WTC11 (cell line): ENCODE data around the gene LMO2. TPM values are rescaled to one million over a fixed set of nuclear protein-coding genes. Genes with fewer than 3 reads are reported as not detected.

ENCODE experiments used
- ATAC-seq: fragments of 200-7000 bp; cut with Tn5 transposase; 2 replicates; pipeline ENCODE4 v1.10.0; 2021; ENCODE audit warnings: mild to moderate bottlenecking, moderate library complexity
- CTCF ChIA-PET: fragments of 300-600 bp; sonication (Branson Sonifier 250); formaldehyde crosslinking; loops from one replicate; lab custom pipeline; 2021; ENCODE audit warnings: antibody characterized with exemption; lab: Charles Lee
- POLR2A ChIA-PET: fragments of 350-600 bp; sonication (Branson Sonifier 250); formaldehyde crosslinking; loops from one replicate; lab custom pipeline; 2021; ENCODE audit warnings: antibody characterized with exemption; lab: Charles Lee
- DNase-seq: peaks from one replicate; pipeline ENCODE4 v3.0.0; 2021; ENCODE audit warnings: low spot score
- H3K27ac Mint-ChIP-seq: 2 replicates; pipeline ENCODE4 v1.8.0; 2021; ENCODE audit warnings: mixed read lengths
- H3K27me3 Mint-ChIP-seq: 2 replicates; pipeline ENCODE4 v1.8.0; 2021; ENCODE audit warnings: low read depth, mild to moderate bottlenecking, moderate library complexity, mixed read lengths
- H3K36me3 Mint-ChIP-seq: 2 replicates; pipeline ENCODE4 v1.8.0; 2021; ENCODE audit warnings: mixed read lengths
- H3K4me1 Mint-ChIP-seq: 2 replicates; pipeline ENCODE4 v1.8.0; 2022; ENCODE audit warnings: mixed read lengths
- H3K4me3 Mint-ChIP-seq: 2 replicates; pipeline ENCODE4 v1.8.0; 2021; ENCODE audit warnings: mild to moderate bottlenecking, moderate library complexity, mixed read lengths
- H3K9me3 Mint-ChIP-seq: 2 replicates; pipeline ENCODE4 v1.8.0; 2021; ENCODE audit warnings: mixed read lengths
- ARID4B ChIP-seq: sonication (generic); formaldehyde crosslinking; IDR thresholded peaks from 2 replicates; pipeline ENCODE4 v1.8.0; 2023; ENCODE audit warnings: missing genetic modification reagents, mild to moderate bottlenecking, borderline replicate concordance
- ATF3 ChIP-seq: sonication (generic); formaldehyde crosslinking; conservative IDR thresholded peaks from 2 replicates; pipeline ENCODE4 v1.8.1; 2022; ENCODE audit warnings: mild to moderate bottlenecking, missing genetic modification reagents
- CDX4 ChIP-seq: fragments of 250-450 bp; sonication (Bioruptor Pico); IDR thresholded peaks from 2 replicates; pipeline ENCODE4 v1.9.0; 2021; ENCODE audit warnings: moderate library complexity, mild to moderate bottlenecking, inconsistent platforms, borderline replicate concordance
- CREM ChIP-seq: sonication (generic); formaldehyde crosslinking; IDR thresholded peaks from 2 replicates; pipeline ENCODE4 v1.8.1; 2022; ENCODE audit warnings: mild to moderate bottlenecking, missing genetic modification reagents, moderate library complexity
- CTCF ChIP-seq: fragments of 200-600 bp; IDR thresholded peaks from 2 replicates; pipeline ENCODE4 v1.8.0; 2022; ENCODE audit warnings: antibody characterized with exemption
- EMX1 ChIP-seq: fragments of 250-450 bp; sonication (Bioruptor Pico); IDR thresholded peaks from 2 replicates; pipeline ENCODE4 v1.8.0; 2021; ENCODE audit warnings: mild to moderate bottlenecking
- ERG ChIP-seq: fragments of 250-450 bp; sonication (Bioruptor Pico); IDR thresholded peaks from 2 replicates; pipeline ENCODE4 v1.8.0; 2021; ENCODE audit warnings: mild to moderate bottlenecking
- FOXP1 ChIP-seq: sonication (generic); formaldehyde crosslinking; IDR thresholded peaks from 2 replicates; pipeline ENCODE4 v1.8.0; 2022; ENCODE audit warnings: missing genetic modification reagents, mild to moderate bottlenecking, moderate library complexity, borderline replicate concordance
- FOXP4 ChIP-seq: sonication (generic); formaldehyde crosslinking; IDR thresholded peaks from 2 replicates; pipeline ENCODE4 v1.8.0; 2022; ENCODE audit warnings: mild to moderate bottlenecking, missing genetic modification reagents
- IRF1 ChIP-seq: sonication (generic); formaldehyde crosslinking; IDR thresholded peaks from 2 replicates; pipeline ENCODE4 v1.8.0; 2023; ENCODE audit warnings: missing genetic modification reagents
- JAZF1 ChIP-seq: fragments of 250-450 bp; sonication (Bioruptor Pico); IDR thresholded peaks from 2 replicates; pipeline ENCODE4 v1.9.0; 2021; ENCODE audit warnings: moderate library complexity, mild to moderate bottlenecking, inconsistent platforms
- MAX ChIP-seq: sonication (generic); formaldehyde crosslinking; IDR thresholded peaks from 2 replicates; pipeline ENCODE4 v1.8.0; 2022; ENCODE audit warnings: mild to moderate bottlenecking, missing genetic modification reagents
- NFE2L1 ChIP-seq: sonication (generic); formaldehyde crosslinking; IDR thresholded peaks from 2 replicates; pipeline ENCODE4 v1.8.1; 2023; ENCODE audit warnings: missing genetic modification reagents
- SMAD4 ChIP-seq: sonication (generic); formaldehyde crosslinking; IDR thresholded peaks from 2 replicates; pipeline ENCODE4 v1.8.0; 2022; ENCODE audit warnings: mild to moderate bottlenecking, missing genetic modification reagents
- ZBTB43 ChIP-seq: sonication (generic); formaldehyde crosslinking; IDR thresholded peaks from 2 replicates; pipeline ENCODE4 v1.8.1; 2023; ENCODE audit warnings: mild to moderate bottlenecking, missing genetic modification reagents
- ZMAT4 ChIP-seq: fragments of 250-450 bp; sonication (Bioruptor Pico); IDR thresholded peaks from 2 replicates; pipeline ENCODE4 v1.9.0; 2021; ENCODE audit warnings: mild to moderate bottlenecking
- ZNF423 ChIP-seq: fragments of 250-450 bp; sonication (Bioruptor Pico); IDR thresholded peaks from 2 replicates; pipeline ENCODE4 v2.1.2; 2022; ENCODE audit warnings: mild to moderate bottlenecking, moderate library complexity
- ZNF425 ChIP-seq: fragments of 250-450 bp; sonication (Bioruptor Pico); conservative IDR thresholded peaks from 2 replicates; pipeline ENCODE4 v1.9.0; 2021; ENCODE audit warnings: mild to moderate bottlenecking
- ZSCAN18 ChIP-seq: fragments of 250-450 bp; sonication (Bioruptor Pico); IDR thresholded peaks from 2 replicates; pipeline ENCODE4 v2.1.2; 2022; ENCODE audit warnings: mild to moderate bottlenecking, moderate library complexity
- total RNA-seq: library from RNA; stranded (reverse); gene quantifications from 3 replicates; pipeline ENCODE4 v1.2.3, GENCODE V29; 2021

The LMO2 gene
- total RNA-seq, 1 experiment from 2014 or later: 3.4 TPM

GRCh38 chr11:33884601-33885000 lies 7.3 kb downstream of the LMO2 start (continued):
- TF ChIP-seq CDX4 (CRISPR knock-in tag) (no peak), EMX1 (CRISPR knock-in tag) (no peak)

- ATAC-seq (no peak), DNase-seq (no peak)
- H3K4me1 Mint-ChIP-seq: no peaks in the 10 kb centered on the region
- H3K4me3 Mint-ChIP-seq: no peak overlapping the region
- no peak overlapping the region for H3K27ac Mint-ChIP-seq
- no peaks in the 10 kb centered on the region; the same call in 1 of the 2 replicates for H3K27me3 Mint-ChIP-seq
- H3K9me3 Mint-ChIP-seq: no peaks in the 10 kb centered on the region
- H3K36me3 Mint-ChIP-seq: no peaks in the 10 kb centered on the region
- CTCF ChIA-PET: no interaction called here
- POLR2A ChIA-PET: no interaction called here
- no peak for TF ChIP-seq ZNF423 (CRISPR knock-in tag)
- no peak for TF ChIP-seq ARID4B (CRISPR knock-in tag)
- TF ChIP-seq CREM (CRISPR knock-in tag): no peak
- no peak for TF ChIP-seq CTCF
- TF ChIP-seq ERG (CRISPR knock-in tag): no peak
- no peak for TF ChIP-seq MAX (CRISPR knock-in tag)
- no peak for TF ChIP-seq IRF1 (CRISPR knock-in tag)
- no peak for TF ChIP-seq ZSCAN18 (CRISPR knock-in tag)
- no peak for TF ChIP-seq SMAD4 (CRISPR knock-in tag)
- TF ChIP-seq FOXP4 (CRISPR knock-in tag): no peak
- TF ChIP-seq NFE2L1 (CRISPR knock-in tag): no peak
- no peak for TF ChIP-seq FOXP1
- TF ChIP-seq ZMAT4 (CRISPR knock-in tag): no peak
- no peak for TF ChIP-seq JAZF1 (CRISPR knock-in tag)
- TF ChIP-seq ATF3 (CRISPR knock-in tag): no peak
- no peak for TF ChIP-seq ZBTB43 (CRISPR knock-in tag)
- no peak for TF ChIP-seq ZNF425 (CRISPR knock-in tag)
These were observed 7.8 kb downstream of the LMO2 start for GRCh38 chr11:33884035-33884434.
